Measurements from ENCODE around the gene ATP6V0B. TPM values are rescaled to one million over a fixed set of nuclear protein-coding genes. Genes with fewer than 3 reads are reported as not detected.

Gene ATP6V0B
- total RNA-seq, 2 donors from 2014 or later: 108 to 154 TPM

DNA sequence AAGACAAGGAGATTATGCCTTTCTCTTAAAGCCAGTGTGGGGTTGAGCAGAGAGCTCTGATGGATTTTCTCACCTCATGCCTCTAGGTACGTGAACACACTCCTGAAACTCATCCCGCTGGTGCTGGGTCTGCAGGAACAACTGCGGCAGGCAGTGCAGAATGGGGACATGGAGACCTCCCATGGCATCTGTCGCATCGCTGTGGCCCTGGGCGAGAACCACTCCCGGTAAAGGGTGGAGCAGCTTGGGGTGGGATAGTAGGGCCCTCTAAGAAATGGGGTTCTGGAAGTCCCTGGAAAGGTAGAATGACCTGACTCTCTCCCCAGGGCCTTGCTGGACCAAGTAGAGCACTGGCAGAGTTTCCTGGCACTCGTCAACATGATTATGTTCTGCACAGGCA lies 18.5 kb upstream of the ATP6V0B start:
- Histone ChIP-seq H3K27ac (no peak overlapping the region), H3K4me3 (no peak overlapping the region), H3K27me3 (no peaks in the 10 kb centered on the region), H3K9me3 (no peaks in the 10 kb centered on the region), H3K36me3 (peaks cover 47% of the 10 kb centered on the region), H3K4me1 (no peaks in the 10 kb centered on the region)
- TF ChIP-seq, protein P1, sequence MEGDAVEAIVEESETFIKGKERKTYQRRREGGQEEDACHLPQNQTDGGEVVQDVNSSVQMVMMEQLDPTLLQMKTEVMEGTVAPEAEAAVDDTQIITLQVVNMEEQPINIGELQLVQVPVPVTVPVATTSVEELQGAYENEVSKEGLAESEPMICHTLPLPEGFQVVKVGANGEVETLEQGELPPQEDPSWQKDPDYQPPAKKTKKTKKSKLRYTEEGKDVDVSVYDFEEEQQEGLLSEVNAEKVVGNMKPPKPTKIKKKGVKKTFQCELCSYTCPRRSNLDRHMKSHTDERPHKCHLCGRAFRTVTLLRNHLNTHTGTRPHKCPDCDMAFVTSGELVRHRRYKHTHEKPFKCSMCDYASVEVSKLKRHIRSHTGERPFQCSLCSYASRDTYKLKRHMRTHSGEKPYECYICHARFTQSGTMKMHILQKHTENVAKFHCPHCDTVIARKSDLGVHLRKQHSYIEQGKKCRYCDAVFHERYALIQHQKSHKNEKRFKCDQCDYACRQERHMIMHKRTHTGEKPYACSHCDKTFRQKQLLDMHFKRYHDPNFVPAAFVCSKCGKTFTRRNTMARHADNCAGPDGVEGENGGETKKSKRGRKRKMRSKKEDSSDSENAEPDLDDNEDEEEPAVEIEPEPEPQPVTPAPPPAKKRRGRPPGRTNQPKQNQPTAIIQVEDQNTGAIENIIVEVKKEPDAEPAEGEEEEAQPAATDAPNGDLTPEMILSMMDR (IDR thresholded peaks at IDR 0.05): no peak
- DNase-seq (ENCODE audit: low spot score): no peak

DNA sequence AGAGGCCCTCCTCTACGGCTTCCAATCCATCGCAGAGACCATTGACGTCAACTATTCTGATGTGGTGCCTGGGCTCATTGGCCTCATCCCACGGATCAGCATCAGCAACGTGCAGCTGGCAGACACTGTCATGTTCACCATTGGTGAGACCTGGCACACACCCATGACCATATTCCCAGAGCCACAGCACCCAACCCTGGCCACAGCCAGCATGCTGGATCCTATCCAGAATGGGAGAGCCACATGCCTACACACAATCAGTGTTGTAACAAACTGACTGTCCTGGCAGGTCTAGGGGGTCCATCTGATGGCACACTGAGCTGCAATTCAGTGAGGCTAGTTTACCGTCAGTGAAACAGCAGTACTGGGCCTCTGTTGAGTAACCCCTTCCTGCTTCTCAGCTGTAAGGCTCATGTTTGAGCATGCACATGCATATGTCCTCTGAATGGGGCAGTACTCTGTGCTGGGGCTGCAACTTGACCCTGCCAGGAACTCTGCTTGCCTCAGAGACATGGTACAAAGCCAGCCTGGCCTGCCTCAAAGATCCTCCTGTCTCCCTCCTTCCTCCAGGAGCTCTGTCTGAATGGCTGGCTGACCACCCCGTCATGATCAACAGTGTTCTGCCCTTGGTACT lies 17.2 kb upstream of the ATP6V0B start:
- TF ChIP-seq, protein P1 (IDR thresholded peaks at IDR 0.05): no peak

DNA sequence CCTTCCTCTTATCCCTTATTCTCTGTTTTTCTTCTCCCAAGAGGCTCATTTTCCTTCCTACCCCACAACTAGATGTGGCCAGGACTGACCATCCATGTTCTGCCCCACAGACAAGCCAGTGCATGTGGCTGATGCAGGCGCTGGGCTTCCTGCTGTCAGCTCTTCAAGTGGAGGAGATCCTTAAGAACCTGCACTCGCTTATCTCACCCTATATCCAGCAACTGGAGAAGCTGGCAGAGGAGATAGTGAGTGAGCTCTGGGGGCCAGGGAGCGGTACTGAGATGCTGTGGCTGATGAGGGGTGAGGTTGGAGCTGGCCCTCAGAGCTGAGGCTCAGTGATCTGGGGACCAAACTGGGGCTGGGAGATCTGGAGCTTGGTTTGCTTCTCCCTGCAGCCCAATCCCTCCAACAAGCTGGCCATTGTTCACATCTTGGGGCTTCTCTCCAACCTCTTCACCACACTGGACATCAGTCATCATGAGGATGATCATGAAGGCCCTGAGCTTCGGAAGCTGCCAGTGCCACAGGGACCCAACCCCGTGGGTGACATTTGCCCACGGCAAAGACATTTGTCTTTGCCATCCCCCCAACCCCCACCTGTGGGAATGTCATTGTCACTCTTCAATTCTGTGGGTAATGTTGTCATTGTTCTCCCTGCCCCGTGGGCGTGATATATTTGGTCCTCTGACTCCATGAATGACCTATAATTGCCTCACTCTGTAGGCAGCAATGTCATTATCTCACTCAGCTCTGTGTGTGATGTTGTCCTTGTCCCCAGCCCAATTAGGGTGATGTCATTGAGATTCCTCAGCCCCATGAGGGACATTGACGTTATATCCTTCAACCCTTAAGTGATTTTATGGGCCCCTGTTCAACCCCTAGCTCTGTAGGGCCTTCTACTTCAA lies 16.2 kb upstream of the ATP6V0B start:
- Histone ChIP-seq H3K27me3 (no peaks in the 10 kb centered on the region), H3K27ac (no peak overlapping the region), H3K36me3 (peaks cover 54% of the 10 kb centered on the region), H3K4me1 (no peaks in the 10 kb centered on the region), H3K4me3 (no peak overlapping the region), H3K9me3 (no peaks in the 10 kb centered on the region)
- DNase-seq (ENCODE audit: low spot score): no peak
- TF ChIP-seq, protein P1 (IDR thresholded peaks at IDR 0.05): no peak

More for the DNA sequence above, 17.2 kb upstream of the ATP6V0B start:
- Histone ChIP-seq H3K4me1 (no peaks in the 10 kb centered on the region), H3K4me3 (no peak overlapping the region), H3K36me3 (peaks cover 54% of the 10 kb centered on the region), H3K27ac (no peak overlapping the region), H3K27me3 (no peaks in the 10 kb centered on the region), H3K9me3 (no peaks in the 10 kb centered on the region)
- no peak for DNase-seq (ENCODE audit: low spot score)

DNA sequence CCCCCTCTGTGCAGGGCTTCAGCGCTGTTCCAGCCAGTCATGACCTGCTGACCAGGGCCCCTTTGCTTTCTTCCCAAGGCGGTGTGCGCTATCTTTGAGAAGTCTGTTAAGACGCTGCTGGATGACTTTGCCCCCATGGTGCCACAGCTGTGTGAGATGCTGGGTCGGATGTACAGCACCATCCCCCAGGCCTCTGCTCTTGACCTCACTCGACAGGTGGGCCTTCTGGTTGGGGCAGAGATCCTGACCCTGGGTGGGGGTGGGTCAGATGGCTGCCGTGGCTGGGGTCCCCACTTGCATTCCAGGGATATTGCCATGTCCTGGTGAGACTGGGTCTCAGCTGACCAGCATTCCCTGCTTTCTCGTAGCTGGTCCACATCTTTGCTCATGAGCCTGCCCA lies 14.0 kb upstream of the ATP6V0B start:
- Histone ChIP-seq H3K4me3 (no peak overlapping the region), H3K9me3 (no peaks in the 10 kb centered on the region), H3K27me3 (no peaks in the 10 kb centered on the region), H3K4me1 (no peaks in the 10 kb centered on the region), H3K27ac (no peak overlapping the region), H3K36me3 (peaks cover 54% of the 10 kb centered on the region)
- TF ChIP-seq, protein P1 (IDR thresholded peaks at IDR 0.05): no peak
- DNase-seq (ENCODE audit: low spot score): no peak

DNA sequence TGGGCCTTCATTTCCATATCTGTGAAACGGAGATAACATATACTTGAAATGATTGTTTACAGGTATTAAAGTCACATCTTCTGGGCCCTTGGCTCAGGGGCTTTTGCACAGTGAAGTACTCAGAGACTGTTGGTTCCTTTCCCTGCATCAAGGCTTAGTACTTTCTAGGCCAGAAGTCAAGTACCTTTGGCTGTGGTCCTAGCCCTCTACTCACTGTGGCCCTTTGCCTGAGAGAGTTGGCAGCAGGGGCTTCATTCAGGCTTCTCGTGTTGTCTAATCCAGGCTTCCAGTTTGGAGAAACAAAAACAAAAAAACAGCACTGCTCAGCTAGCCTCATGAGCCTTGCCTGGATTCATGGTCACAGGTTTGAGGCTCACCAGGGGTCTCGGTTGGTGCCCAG lies 13.1 kb upstream of the ATP6V0B start:
- no peak overlapping the region for H3K4me3 ChIP-seq
- peaks cover 49% of the 10 kb centered on the region for H3K36me3 ChIP-seq
- H3K27me3 ChIP-seq: no peaks in the 10 kb centered on the region
- H3K9me3 ChIP-seq: no peaks in the 10 kb centered on the region
- DNase-seq (ENCODE audit: low spot score): no peak
- no peaks in the 10 kb centered on the region for H3K4me1 ChIP-seq
- no peak overlapping the region for H3K27ac ChIP-seq
- TF ChIP-seq, protein P1 (IDR thresholded peaks at IDR 0.05): no peak

Data from right atrium auricular region (tissue), 2 donors.